AG04450 (cell line): ENCODE measurements around the gene GMDS. TPM values are rescaled to one million over a fixed set of nuclear protein-coding genes. Genes with fewer than 3 reads are reported as not detected.
"Not testable (repeated sequence)": the region's sequence is repeated elsewhere in the genome, so short reads cannot be mapped to it uniquely, and the experiment has no call there.

Experiments
- CTCF ChIA-PET: fragments of 300-600, 350-600 bp; formaldehyde crosslinking; extraction: SDS; loops from one replicate; lab custom pipeline; 2022; ENCODE audit warnings: antibody characterized with exemption, inconsistent platforms; lab: Charles Lee
- POLR2A ChIA-PET: fragments of 350-600 bp; formaldehyde crosslinking; extraction: SDS; loops from one replicate; lab custom pipeline; 2021; ENCODE audit warnings: antibody characterized with exemption, inconsistent platforms; lab: Yijun Ruan, JAX
- DNase-seq: peaks from one replicate; pipeline ENCODE4 v3.0.0-alpha.2; 2011; ENCODE audit warnings: low read depth, low spot score
- H3K27ac ChIP-seq: one replicate; pipeline ENCODE4 v1.5.1; 2012; ENCODE audit warnings: low read depth, low read length, control low read depth
- H3K27me3 ChIP-seq: one replicate; pipeline ENCODE4 v1.6.0; 2012; ENCODE audit warnings: low read length; ENCODE audit not compliant: control insufficient read depth, insufficient read depth
- H3K4me3 ChIP-seq: 2 replicates; pipeline ENCODE4 v1.5.1; 2011; ENCODE audit warnings: mild to moderate bottlenecking, low read depth, low read length, control low read depth
- H3K9me3 ChIP-seq: 2 replicates; pipeline ENCODE4 v1.5.1; 2012; ENCODE audit warnings: low read length; ENCODE audit not compliant: control insufficient read depth, insufficient read depth
- CTCF ChIP-seq: IDR thresholded peaks from 2 replicates; pipeline ENCODE4 v1.5.1; 2011; ENCODE audit warnings: low read depth, low read length, control low read depth, inconsistent platforms
- polyA plus RNA-seq: library from polyadenylated mRNA; depleted of rRNA; stranded (reverse); fragments of >200 nt; gene quantifications from 2 replicates; pipeline ENCODE4 v1.2.3, GENCODE V29; 2011

The GMDS gene
- polyA plus RNA-seq, 1 experiment = 26.4 TPM

GRCh38 chr6:1670711-1671462 is 574.5 kb downstream of the GMDS start:
- ChIA-PET POLR2A (no interaction called here), CTCF (interaction anchor here (0.9 to 1.2 kb wide), 2 partner anchors 16 to 40 kb away, joined by 3 to 5 read pairs; no protein-coding TSS in a partner anchor)
- no peak for DNase-seq

GRCh38 chr6:1669996-1670395 is 575.4 kb downstream of the GMDS start:
- ChIA-PET CTCF (interaction anchor here (0.9 kb wide), 1 partner anchor 39 kb away, joined by 3 read pairs; no protein-coding TSS in a partner anchor), POLR2A (no interaction called here)
- no peak for TF ChIP-seq CTCF
- H3K27ac ChIP-seq = no peak overlapping the region
- H3K4me3 ChIP-seq = no peak overlapping the region
- DNase-seq = no peak
- no peaks in the 10 kb centered on the region for H3K27me3 ChIP-seq
- H3K9me3 ChIP-seq = no peaks in the 10 kb centered on the region

More at GRCh38 chr6:1670711-1671462, 574.5 kb downstream of the GMDS start:
- peak overlapping the region; percentile 11 for H3K27ac ChIP-seq
- TF ChIP-seq CTCF = no peak
- H3K4me3 ChIP-seq = no peak overlapping the region
- H3K27me3 ChIP-seq = no peaks in the 10 kb centered on the region
- no peaks in the 10 kb centered on the region for H3K9me3 ChIP-seq

- CTCF ChIA-PET, H3K27me3 ChIP-seq, H3K27ac ChIP-seq, H3K4me3 ChIP-seq, DNase-seq, H3K9me3 ChIP-seq, POLR2A ChIA-PET: not testable (repeated sequence)
Observed at GRCh38 chr6:1668456-1668855, 576.9 kb downstream of the GMDS start.

GRCh38 chr6:1667805-1668175 is 577.6 kb downstream of the GMDS start:
- Histone ChIP-seq H3K4me3 (no peak overlapping the region), H3K27me3 (no peaks in the 10 kb centered on the region), H3K9me3 (no peaks in the 10 kb centered on the region), H3K27ac (no peak overlapping the region)
- ChIA-PET CTCF (interaction anchor here (1.4 kb wide), 1 partner anchor 19 kb away, joined by 5 read pairs; no protein-coding TSS in a partner anchor), POLR2A (interaction anchor here (0.6 to 1.2 kb wide), 2 partner anchors 18 to 175 kb away, joined by 3 to 13 read pairs; no protein-coding TSS in a partner anchor)
- no peak for DNase-seq
- no peak for TF ChIP-seq CTCF

- Histone ChIP-seq H3K27me3 (no peaks in the 10 kb centered on the region), H3K27ac (no peak overlapping the region), H3K9me3 (no peaks in the 10 kb centered on the region), H3K4me3 (no peak overlapping the region)
- CTCF ChIA-PET = interaction anchor here (0.9 to 1.4 kb wide), 2 partner anchors 20 to 781 kb away, joined by 3 to 5 read pairs; no protein-coding TSS in a partner anchor
- no peak for TF ChIP-seq CTCF
- POLR2A ChIA-PET = interaction anchor here (0.6 to 1.2 kb wide), 4 partner anchors 19 to 175 kb away, joined by 3 to 13 read pairs (median 3); no protein-coding TSS in a partner anchor
- peak; percentile 86 for DNase-seq
Observed at GRCh38 chr6:1667012-1667804, 578.2 kb downstream of the GMDS start.
